Heart right ventricle (tissue), 16 donors: Measurements from ENCODE around the gene ERBB4. TPM values are rescaled to one million over a fixed set of nuclear protein-coding genes. Genes with fewer than 3 reads are reported as not detected.
A peak's percentile ranks its signal among the peaks of the same experiment; 100 is the strongest.

Source experiments
- ATAC-seq, 8 donors: fragments of 200-7000 bp; cut with Tn5 transposase; one replicate each; pipeline ENCODE4 v1.9.1; 2020; ENCODE audit warnings: mild to moderate bottlenecking in 8 of 8, moderate library complexity in 8 of 8, moderate number of reproducible peaks in 1 of 8
- DNase-seq, 2 donors: peaks; one replicate each; pipeline ENCODE4 v3.0.0-alpha.2; 2020
- H3K27ac ChIP-seq, 10 donors: fragments of 200-600 bp; sonication (generic) in 2 of 10; one replicate each; pipeline versions ENCODE4 v1.5.0 to v1.8.0; 2020 to 2022; ENCODE audit warnings: mild to moderate bottlenecking in 3 of 10
- H3K27me3 ChIP-seq, 7 donors: fragments of 200-600 bp; one replicate each; pipeline ENCODE4 v1.8.0; 2021 to 2022; ENCODE audit warnings: mild to moderate bottlenecking in 2 of 7
- H3K36me3 ChIP-seq, 9 donors: fragments of 200-600 bp; sonication (generic) in 1 of 9; one replicate each; pipeline versions ENCODE4 v1.5.0 to v1.8.0; 2020 to 2022; ENCODE audit warnings: mild to moderate bottlenecking in 2 of 9
- H3K4me1 ChIP-seq, 9 donors: fragments of 200-600 bp; sonication (generic) in 1 of 9; one replicate each; pipeline versions ENCODE4 v1.5.0 to v1.8.0; 2020 to 2022; ENCODE audit warnings: mild to moderate bottlenecking in 4 of 9
- H3K4me3 ChIP-seq, 10 donors: fragments of 200-600 bp; sonication (generic) in 2 of 10; one replicate each; pipeline versions ENCODE4 v1.5.0 to v1.8.0; 2020 to 2022; ENCODE audit warnings: mild to moderate bottlenecking in 7 of 10, moderate library complexity in 2 of 10
- H3K9me3 ChIP-seq, 11 donors: fragments of 200-600 bp in 10 of 11; sonication (generic) in 2 of 11; one replicate each; pipeline versions ENCODE4 v1.5.0 to v1.8.0; 2013 to 2022; ENCODE audit warnings: mild to moderate bottlenecking in 2 of 11, control low read depth in 1 of 11, moderate library complexity in 1 of 11
- CTCF ChIP-seq, 9 donors: fragments of 200-600 bp; sonication (generic) in 2 of 9; IDR thresholded peaks; one replicate each; pipeline versions ENCODE4 v1.5.0 to v1.8.0; 2021 to 2022; ENCODE audit warnings: antibody characterized with exemption in 9 of 9, mild to moderate bottlenecking in 5 of 9, moderate library complexity in 1 of 9
- WGBS, 2 donors: extraction: QIAGEN DNeasy Blood & Tissue Kit; methylation state at CpG; one replicate each; pipeline ENCODE4 v1.1.7; 2013; ENCODE audit warnings: inconsistent platforms in 1 of 2; 5-methylcytosine and 5-hydroxymethylcytosine counted together
- intact Hi-C, 10 donors: fragments of 100-400 bp; cut with DNase I; formaldehyde crosslinking; loops; one replicate each; pipeline versions ENCODE4 v1.11.1 to v1.14.2; 2022
- polyA plus RNA-seq, 2 donors: library from polyadenylated mRNA; stranded (reverse); fragments of 200-250 nt; gene quantifications; one replicate each; pipeline ENCODE4 v1.2.3, GENCODE V29; 2013
- total RNA-seq, 10 donors: library from RNA; stranded (reverse); fragmentation: NEBNext Ultra II Directional in 3 of 10; extraction: Animal tissue kit (Norgen Biotek cat#: 25700) in 3 of 10; gene quantifications; one replicate each; pipeline versions ENCODE4 v1.2.1 to v1.2.4, GENCODE V29; 2021 to 2023
- donor health status: Arrhythmogenic right ventricular cardiomyopathy.
- donor health status: ischemic (EF 13 %, LVEDD 7.1; RV severe dilation, severe dysfunction).
- donor health status: healthy with polysubstance abuse.
- donor health status: DM: no; HTN: yes; CAD: no.
- donor health status: DM: no; HTN: no; CAD: no.
- donor health status: ischemic (EF 25% LVEDD 6.9; RV normal size, moderate dysfunction).
- donor health status: ischemic (EF 25% LVEDD 5.7; RV mildly dilated, moderate dysfunction).
- donor health status: healthy.
- donor health status: DM: yes; HTN: yes; CAD: no.
- donor health status: Ischemic cardiomyopathy.
- donor health status: ischemic (EF 35%, LVEDD 5.7; RV mildly dilated, moderate dysfunction).
- donor health status: nonischemic (EF 11% LVEDD 7.7; RV severe dilation, severe dysfunction).
- donor health status: DM: yes; HTN: yes; CAD: no.
- donor health status: PGD.
- donor health status: ischemic (EF 29% LVEDD 5.4; RV normal size, mild dysfunction).
- donor health status: nonischemic (EF 23%, LVEDD 6.1; RV moderate dilation, normal function).

ERBB4 gene
- total and polyA plus RNA-seq, 12 donors, result 1.2 to 24.6 (median 16.1) TPM

- H3K27me3 ChIP-seq, result no peaks in the 10 kb centered on the region
- no peak overlapping the region for H3K27ac ChIP-seq
- peaks cover 0 to 4% (median 0%) of the 10 kb centered on the region in 9 donors for H3K4me1 ChIP-seq
- no peak for TF ChIP-seq CTCF (IDR thresholded peaks at IDR 0.05)
- ATAC-seq (no peak), DNase-seq (no peak)
- no peaks in the 10 kb centered on the region for H3K9me3 ChIP-seq
- no peaks in the 10 kb centered on the region for H3K36me3 ChIP-seq
- intact Hi-C loops, result no loop called here
- H3K4me3 ChIP-seq, result no peak overlapping the region
These were observed 504.7 kb downstream of the ERBB4 start for GRCh38 chr2:212033888-212034287.

- no peak for DNase-seq
- no peak overlapping the region for H3K4me3 ChIP-seq
- no peak for ATAC-seq
- intact Hi-C loops, result no loop called here
- H3K27ac ChIP-seq, result no peak overlapping the region
- H3K27me3 ChIP-seq, result no peaks in the 10 kb centered on the region
- no peaks in the 10 kb centered on the region for H3K9me3 ChIP-seq
- H3K36me3 ChIP-seq, result no peaks in the 10 kb centered on the region
- TF ChIP-seq CTCF (IDR thresholded peaks at IDR 0.05), result no peak
- peaks cover 0 to 4% (median 0%) of the 10 kb centered on the region in 9 donors for H3K4me1 ChIP-seq
- WGBS, 2 donors, result 64 to 77% methylated on average over 1 of the region's 1 CpG
These were observed 505.9 kb downstream of the ERBB4 start for GRCh38 chr2:212032536-212033219.

GRCh38 chr2:212032032-212032431 lies 506.6 kb downstream of the ERBB4 start:
- DNase-seq (no peak), ATAC-seq (peak in 1 of 8 donors; percentile 65)
- Histone ChIP-seq H3K36me3 (no peaks in the 10 kb centered on the region), H3K27ac (no peak overlapping the region), H3K4me3 (no peak overlapping the region), H3K9me3 (no peaks in the 10 kb centered on the region), H3K27me3 (no peaks in the 10 kb centered on the region), H3K4me1 (peaks cover 0 to 4% (median 0%) of the 10 kb centered on the region in 9 donors)
- TF ChIP-seq CTCF (IDR thresholded peaks at IDR 0.05), result no peak
- intact Hi-C loops, result no loop called here
- WGBS, 2 donors, result 41 to 47% methylated on average over 1 of the region's 1 CpG

- intact Hi-C loops, result no loop called here
- 62 to 65% methylated on average over 4 of the region's 4 CpGs for WGBS, 2 donors
- Histone ChIP-seq H3K27ac (no peak overlapping the region), H3K9me3 (no peaks in the 10 kb centered on the region), H3K4me3 (no peak overlapping the region), H3K4me1 (peaks cover 0 to 4% (median 0%) of the 10 kb centered on the region in 9 donors), H3K36me3 (no peaks in the 10 kb centered on the region), H3K27me3 (no peaks in the 10 kb centered on the region)
- ATAC-seq (no peak), DNase-seq (no peak)
- no peak for TF ChIP-seq CTCF (IDR thresholded peaks at IDR 0.05)
These were observed 507.9 kb downstream of the ERBB4 start for GRCh38 chr2:212030709-212031108.
